HAP-1 (cell line): Measurements from ENCODE around the gene PER2.
A peak's percentile ranks its signal among the peaks of the same experiment; 100 is the strongest.

Source experiments
- DNase-seq, 2 experiments: peaks; one replicate each; pipeline ENCODE4 v3.0.0-alpha.2; 2016 to 2020; ENCODE audit warnings: low spot score in 2 of 2
- H3K27me3 ChIP-seq: fragments of 250-450 bp; sonication (Bioruptor Pico); 2 replicates; pipeline ENCODE4 v1.5.1; 2020; ENCODE audit warnings: low read depth, mild to moderate bottlenecking, moderate library complexity
- H3K36me3 ChIP-seq: fragments of 250-450 bp; sonication (Bioruptor Pico); replicated peaks from 2 replicates; pipeline ENCODE4 v1.5.1; 2020; ENCODE audit warnings: mild to moderate bottlenecking
- H3K4me1 ChIP-seq: fragments of 250-450 bp; sonication (Bioruptor Pico); 2 replicates; pipeline ENCODE4 v1.5.1; 2020; ENCODE audit warnings: mild to moderate bottlenecking
- H3K4me3 ChIP-seq: fragments of 250-450 bp; sonication (Bioruptor Pico); 2 replicates; pipeline ENCODE4 v1.5.1; 2020; ENCODE audit warnings: mild to moderate bottlenecking, moderate library complexity
- H3K9me3 ChIP-seq: fragments of 250-450 bp; sonication (Bioruptor Pico); 2 replicates; pipeline ENCODE4 v1.5.1; 2020; ENCODE audit warnings: mild to moderate bottlenecking, moderate library complexity
- in situ Hi-C: fragments of 300-500 bp; cut with MboI; formaldehyde crosslinking; loops from 3 replicates; pipeline ENCODE4 v1.14.3; 2020; ENCODE audit warnings: low sequenced_read_pairs, inconsistent platforms, mixed read lengths

PER2 gene

GRCh38 chr2:238247841-238248453, 40.5 kb downstream of the PER2 start:
- no peaks in the 10 kb centered on the region for H3K27me3 ChIP-seq
- in situ Hi-C loops = no loop called here
- H3K36me3 ChIP-seq = peaks cover 22% of the 10 kb centered on the region
- H3K9me3 ChIP-seq = no peaks in the 10 kb centered on the region
- no peak overlapping the region for H3K4me3 ChIP-seq
- DNase-seq = no peak
- no peaks in the 10 kb centered on the region for H3K4me1 ChIP-seq

- Histone ChIP-seq H3K4me1 (no peaks in the 10 kb centered on the region), H3K27me3 (no peaks in the 10 kb centered on the region), H3K9me3 (peaks cover 2% of the 10 kb centered on the region; the same call in 1 of the 2 replicates), H3K36me3 (peaks cover 17% of the 10 kb centered on the region), H3K4me3 (no peak overlapping the region)
- no peak for DNase-seq
- in situ Hi-C loops = no loop called here
These were observed 41.2 kb downstream of the PER2 start for GRCh38 chr2:238247002-238247822.

GRCh38 chr2:238244151-238244550, 44.3 kb downstream of the PER2 start:
- DNase-seq = no peak
- Histone ChIP-seq H3K4me1 (peaks cover 3% of the 10 kb centered on the region; the same call in 1 of the 2 replicates), H3K36me3 (peaks cover 9% of the 10 kb centered on the region; the same call in 1 of the 2 replicates), H3K4me3 (no peak overlapping the region), H3K27me3 (no peaks in the 10 kb centered on the region), H3K9me3 (peaks cover 4% of the 10 kb centered on the region; the same call in 1 of the 2 replicates)
- in situ Hi-C loops = no loop called here

- in situ Hi-C loops = no loop called here
- H3K4me1 ChIP-seq = peaks cover 8% of the 10 kb centered on the region
- no peak overlapping the region for H3K4me3 ChIP-seq
- H3K27me3 ChIP-seq = no peaks in the 10 kb centered on the region
- peaks cover 4% of the 10 kb centered on the region; the same call in 1 of the 2 replicates for H3K9me3 ChIP-seq
- peaks cover 12% of the 10 kb centered on the region for H3K36me3 ChIP-seq
- no peak for DNase-seq
These were observed 44.8 kb downstream of the PER2 start for GRCh38 chr2:238243496-238244076.

- in situ Hi-C loops = no loop called here
- peak in 1 of 2 experiments; percentile 43 for DNase-seq
- Histone ChIP-seq H3K9me3 (peaks cover 4% of the 10 kb centered on the region; the same call in 1 of the 2 replicates), H3K4me3 (no peak overlapping the region), H3K36me3 (peaks cover 12% of the 10 kb centered on the region), H3K27me3 (no peaks in the 10 kb centered on the region), H3K4me1 (peaks cover 13% of the 10 kb centered on the region)
These were observed 45.5 kb downstream of the PER2 start for GRCh38 chr2:238242731-238243495.

- no peak for DNase-seq
- peaks cover 13% of the 10 kb centered on the region for H3K4me1 ChIP-seq
- in situ Hi-C loops = no loop called here
- peaks cover 12% of the 10 kb centered on the region for H3K36me3 ChIP-seq
- no peaks in the 10 kb centered on the region for H3K27me3 ChIP-seq
- H3K4me3 ChIP-seq = no peak overlapping the region
- peaks cover 4% of the 10 kb centered on the region; the same call in 1 of the 2 replicates for H3K9me3 ChIP-seq
These were observed 46.4 kb downstream of the PER2 start for GRCh38 chr2:238241970-238242369.

- Histone ChIP-seq H3K36me3 (peaks cover 12% of the 10 kb centered on the region), H3K4me3 (peak overlapping the region; percentile 40), H3K9me3 (peaks cover 4% of the 10 kb centered on the region; the same call in 1 of the 2 replicates), H3K27me3 (no peaks in the 10 kb centered on the region), H3K4me1 (peaks cover 13% of the 10 kb centered on the region)
- DNase-seq = peak; percentile 66 to 87
- in situ Hi-C loops = no loop called here
These were observed 47.4 kb downstream of the PER2 start for GRCh38 chr2:238240757-238241711.

GRCh38 chr2:238239863-238240756, 48.3 kb downstream of the PER2 start, which contains the start of gene HES6:
Gene HES6, minus strand, starts transcription at chr2:238240038. Its CDS starts 133 bp downstream, at chr2:238239905.
- H3K9me3 ChIP-seq = peaks cover 4% of the 10 kb centered on the region; the same call in 1 of the 2 replicates
- DNase-seq = peak; percentile 89 to 92
- peaks cover 13% of the 10 kb centered on the region for H3K4me1 ChIP-seq
- in situ Hi-C loops = no loop called here
- peak within 1 kb of the TSS; percentile 54 for H3K4me3 ChIP-seq
- H3K27me3 ChIP-seq = no peaks in the 10 kb centered on the region
- H3K36me3 ChIP-seq = peaks cover 8% of the 10 kb centered on the region

GRCh38 chr2:238239543-238239862, 48.9 kb downstream of the PER2 start:
- DNase-seq = no peak
- H3K27me3 ChIP-seq = no peaks in the 10 kb centered on the region

GRCh38 chr2:238238766-238239542, 49.5 kb downstream of the PER2 start:
- H3K4me3 ChIP-seq = peak overlapping the region; percentile 54
- in situ Hi-C loops = no loop called here
- no peaks in the 10 kb centered on the region for H3K27me3 ChIP-seq
- H3K36me3 ChIP-seq = peaks cover 4% of the 10 kb centered on the region
- H3K4me1 ChIP-seq = peaks cover 16% of the 10 kb centered on the region
- peaks cover 4% of the 10 kb centered on the region; the same call in 1 of the 2 replicates for H3K9me3 ChIP-seq
- DNase-seq = peak in 1 of 2 experiments; percentile 65

More at GRCh38 chr2:238239543-238239862, 48.9 kb downstream of the PER2 start:
- peaks cover 7% of the 10 kb centered on the region for H3K36me3 ChIP-seq
- H3K9me3 ChIP-seq = peaks cover 4% of the 10 kb centered on the region; the same call in 1 of the 2 replicates
- in situ Hi-C loops = no loop called here
- H3K4me1 ChIP-seq = peaks cover 15% of the 10 kb centered on the region
- H3K4me3 ChIP-seq = peak overlapping the region; percentile 54

- H3K27me3 ChIP-seq = no peaks in the 10 kb centered on the region
- in situ Hi-C loops = no loop called here
These were observed 50.1 kb downstream of the PER2 start for GRCh38 chr2:238238311-238238765.

More at GRCh38 chr2:238238311-238238765, 50.1 kb downstream of the PER2 start:
- Histone ChIP-seq H3K9me3 (peaks cover 4% of the 10 kb centered on the region; the same call in 1 of the 2 replicates), H3K36me3 (peaks cover 4% of the 10 kb centered on the region), H3K4me3 (peak overlapping the region; percentile 54; the same call in 1 of the 2 replicates), H3K4me1 (peaks cover 16% of the 10 kb centered on the region)
- no peak for DNase-seq
